NCI-H1092 (cell line): ENCODE measurements around the gene KCNQ5.

Source experiments
- DNase-seq: peaks from one replicate; lab custom pipeline; 2025; lab: John Stamatoyannopoulos, UW

Gene KCNQ5

GRCh38 chr6:72741083-72741482, 119.2 kb downstream of the KCNQ5 start:
- DNase-seq: no peak

GRCh38 chr6:72742001-72742673, 120.3 kb downstream of the KCNQ5 start:
- no peak for DNase-seq

- no peak for DNase-seq
Measured at GRCh38 chr6:72746276-72746675, 124.4 kb downstream of the KCNQ5 start.

- no peak for DNase-seq
Measured at GRCh38 chr6:72748759-72749158, 126.9 kb downstream of the KCNQ5 start.

GRCh38 chr6:72755752-72756151, 133.9 kb downstream of the KCNQ5 start:
- DNase-seq: no peak

GRCh38 chr6:72757048-72757447, 135.2 kb downstream of the KCNQ5 start:
- DNase-seq: no peak

GRCh38 chr6:72757926-72758325, 136.1 kb downstream of the KCNQ5 start:
- no peak for DNase-seq

GRCh38 chr6:72758901-72759300, 137.0 kb downstream of the KCNQ5 start:
- DNase-seq: no peak

- DNase-seq: no peak
Measured at GRCh38 chr6:72760114-72760793, 138.4 kb downstream of the KCNQ5 start.

GRCh38 chr6:72761761-72762160, 139.9 kb downstream of the KCNQ5 start:
- DNase-seq: no peak

GRCh38 chr6:72769459-72770125, 147.7 kb downstream of the KCNQ5 start:
- no peak for DNase-seq

GRCh38 chr6:72770959-72771358, 149.1 kb downstream of the KCNQ5 start:
- no peak for DNase-seq

GRCh38 chr6:72776456-72776855, 154.6 kb downstream of the KCNQ5 start:
- no peak for DNase-seq

- no peak for DNase-seq
Measured at GRCh38 chr6:72781624-72782023, 159.8 kb downstream of the KCNQ5 start.

- DNase-seq: no peak
Measured at GRCh38 chr6:72783035-72783434, 161.2 kb downstream of the KCNQ5 start.

- DNase-seq: no peak
Measured at GRCh38 chr6:72783666-72784065, 161.8 kb downstream of the KCNQ5 start.

GRCh38 chr6:72784071-72784470, 162.2 kb downstream of the KCNQ5 start:
- no peak for DNase-seq

GRCh38 chr6:72784581-72784980, 162.7 kb downstream of the KCNQ5 start:
- no peak for DNase-seq

GRCh38 chr6:72787391-72788031, 165.6 kb downstream of the KCNQ5 start:
- no peak for DNase-seq

GRCh38 chr6:72788188-72788587, 166.3 kb downstream of the KCNQ5 start:
- no peak for DNase-seq

GRCh38 chr6:72789145-72789544, 167.3 kb downstream of the KCNQ5 start:
- DNase-seq: no peak

GRCh38 chr6:72792692-72793091, 170.8 kb downstream of the KCNQ5 start:
- no peak for DNase-seq
